Mammary epithelial cell (primary cell): ENCODE data around the gene SVEP1.

Experiments
- CTCF ChIP-seq, 2 donors: IDR thresholded peaks in 1 of 2; conservative IDR thresholded peaks in 1 of 2; 2 replicates each; pipeline ENCODE4 v1.5.1; 2011 to 2012; ENCODE audit warnings: inconsistent platforms in 2 of 2, low read length in 2 of 2, mild to moderate bottlenecking in 2 of 2, control low read depth in 1 of 2, low read depth in 1 of 2; ENCODE audit not compliant: insufficient read depth in 1 of 2; ENCODE audit errors: extremely low read depth in 1 of 2
- EZH2 ChIP-seq: IDR thresholded peaks from 2 replicates; pipeline ENCODE4 v1.6.1; 2012; ENCODE audit warnings: low read length, inconsistent platforms, borderline replicate concordance

- no peak for TF ChIP-seq CTCF (conservative IDR thresholded peaks at IDR 0.05 in 1 of 2, IDR thresholded peaks at IDR 0.05 in 1 of 2; ENCODE audit: extremely low read depth in 1 of 2, insufficient read depth in 1 of 2, low read depth in 1 of 2, low read length in 2 of 2)
- no peak for TF ChIP-seq EZH2
Measured at GRCh38 chr9:110578575-110579033, 937 bp downstream of the SVEP1 start.
